ENCODE results near the gene CLRN3. TPM values are rescaled to one million over a fixed set of nuclear protein-coding genes. Genes with fewer than 3 reads are reported as not detected.

The CLRN3 gene
- total RNA-seq, 4 donors from 2014 or later, result 0.27 TPM; not detected in 3

DNA sequence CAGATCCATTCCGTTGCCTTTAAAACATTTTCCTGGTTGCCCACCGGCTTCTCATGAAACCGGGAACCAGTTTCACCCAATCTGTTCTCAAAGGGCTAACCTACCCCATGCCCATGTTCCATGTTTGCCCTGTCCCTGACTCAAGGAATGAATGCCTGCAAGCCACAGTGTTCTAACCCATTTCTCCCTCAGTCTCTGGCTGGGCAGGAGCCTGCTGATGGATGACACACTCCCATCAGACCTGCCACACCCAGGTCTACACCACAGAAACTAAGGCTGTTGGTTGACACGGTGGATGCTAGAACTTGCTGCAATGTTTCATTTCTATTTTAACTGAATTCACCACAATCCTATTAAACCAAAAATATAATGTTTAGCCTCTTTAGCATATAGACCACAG is 15.6 kb downstream of the CLRN3 start:
- H3K27ac ChIP-seq, result no peak overlapping the region
- no peaks in the 10 kb centered on the region for H3K36me3 ChIP-seq
- H3K4me1 ChIP-seq, result no peaks in the 10 kb centered on the region
- DNase-seq (no peak), ATAC-seq (no peak)
- no peaks in the 10 kb centered on the region for H3K27me3 ChIP-seq
- in situ Hi-C loops (cut with MboI; ENCODE audit: low sequenced_read_pairs in 4 of 4) (no loop called here), intact Hi-C loops (cut with DNase I; ENCODE audit: low total_unique reads) (loop anchor here (10.0 kb wide), 1 partner anchor 448 kb away; no protein-coding TSS in a partner anchor)
- TF ChIP-seq, protein P1, sequence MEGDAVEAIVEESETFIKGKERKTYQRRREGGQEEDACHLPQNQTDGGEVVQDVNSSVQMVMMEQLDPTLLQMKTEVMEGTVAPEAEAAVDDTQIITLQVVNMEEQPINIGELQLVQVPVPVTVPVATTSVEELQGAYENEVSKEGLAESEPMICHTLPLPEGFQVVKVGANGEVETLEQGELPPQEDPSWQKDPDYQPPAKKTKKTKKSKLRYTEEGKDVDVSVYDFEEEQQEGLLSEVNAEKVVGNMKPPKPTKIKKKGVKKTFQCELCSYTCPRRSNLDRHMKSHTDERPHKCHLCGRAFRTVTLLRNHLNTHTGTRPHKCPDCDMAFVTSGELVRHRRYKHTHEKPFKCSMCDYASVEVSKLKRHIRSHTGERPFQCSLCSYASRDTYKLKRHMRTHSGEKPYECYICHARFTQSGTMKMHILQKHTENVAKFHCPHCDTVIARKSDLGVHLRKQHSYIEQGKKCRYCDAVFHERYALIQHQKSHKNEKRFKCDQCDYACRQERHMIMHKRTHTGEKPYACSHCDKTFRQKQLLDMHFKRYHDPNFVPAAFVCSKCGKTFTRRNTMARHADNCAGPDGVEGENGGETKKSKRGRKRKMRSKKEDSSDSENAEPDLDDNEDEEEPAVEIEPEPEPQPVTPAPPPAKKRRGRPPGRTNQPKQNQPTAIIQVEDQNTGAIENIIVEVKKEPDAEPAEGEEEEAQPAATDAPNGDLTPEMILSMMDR (IDR thresholded peaks at IDR 0.05 in 4 of 5, conservative IDR thresholded peaks at IDR 0.05 in 1 of 5), result no peak
- no peak for TF ChIP-seq POLR2A (IDR thresholded peaks at IDR 0.05)
- no peaks in the 10 kb centered on the region for H3K9me3 ChIP-seq
- no peak overlapping the region for H3K4me3 ChIP-seq

DNA sequence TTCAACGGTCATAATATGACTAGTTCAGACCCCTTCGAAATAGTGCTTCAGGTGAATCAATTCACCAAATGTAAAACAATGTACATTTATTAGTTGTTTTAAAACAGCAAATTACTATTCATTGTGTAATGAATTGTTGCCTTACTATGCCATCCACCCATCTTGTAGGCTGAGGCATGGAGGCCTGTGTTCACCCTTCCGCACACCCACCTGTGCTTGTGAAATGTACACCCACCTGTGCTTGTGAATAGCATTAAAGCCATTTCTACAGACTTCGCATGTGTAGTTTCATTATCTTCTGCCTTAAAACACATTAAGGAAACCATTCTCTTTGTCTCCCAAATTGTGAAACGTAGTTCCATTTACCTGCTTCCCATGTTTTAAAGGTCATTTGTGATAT is 16.8 kb downstream of the CLRN3 start:
- no peak for TF ChIP-seq POLR2A (IDR thresholded peaks at IDR 0.05)
- TF ChIP-seq, protein P1 (IDR thresholded peaks at IDR 0.05 in 4 of 5, conservative IDR thresholded peaks at IDR 0.05 in 1 of 5), result no peak
- no peaks in the 10 kb centered on the region for H3K36me3 ChIP-seq
- DNase-seq, result no peak
- intact Hi-C loops (cut with DNase I; ENCODE audit: low total_unique reads), result loop anchor here (10.0 kb wide), 1 partner anchor 449 kb away; no protein-coding TSS in a partner anchor
- no peak for ATAC-seq
- in situ Hi-C loops (cut with MboI; ENCODE audit: low sequenced_read_pairs in 4 of 4), result no loop called here
- H3K9me3 ChIP-seq, result no peaks in the 10 kb centered on the region
- no peaks in the 10 kb centered on the region for H3K4me1 ChIP-seq
- peaks cover 0 to 5% (median 0%) of the 10 kb centered on the region in 3 donors for H3K27me3 ChIP-seq
- no peak overlapping the region for H3K4me3 ChIP-seq
- H3K27ac ChIP-seq, result no peak overlapping the region

DNA sequence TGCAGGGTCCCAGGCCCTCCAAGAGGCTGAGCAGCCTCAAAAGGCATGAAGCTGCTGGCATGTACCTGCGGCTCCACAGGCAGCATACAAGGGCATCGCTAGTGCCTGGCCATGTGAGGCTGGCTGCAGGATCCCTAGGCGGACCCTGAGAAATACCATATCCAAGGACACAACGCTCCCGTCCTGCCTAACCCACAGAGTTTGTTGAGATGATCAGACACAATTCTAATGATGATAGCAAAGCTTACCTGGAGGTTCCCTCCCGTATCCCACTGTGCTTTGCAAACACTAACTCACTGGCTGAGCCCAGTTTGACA is 17.3 kb downstream of the CLRN3 start:
- DNase-seq (no peak), ATAC-seq (no peak)
- no peak overlapping the region for H3K27ac ChIP-seq
- intact Hi-C loops (cut with DNase I; ENCODE audit: low total_unique reads), result loop anchor here (10.0 kb wide), 1 partner anchor 449 kb away; no protein-coding TSS in a partner anchor
- H3K4me1 ChIP-seq, result no peaks in the 10 kb centered on the region
- peaks cover 0 to 5% (median 0%) of the 10 kb centered on the region in 3 donors for H3K27me3 ChIP-seq
- no peaks in the 10 kb centered on the region for H3K9me3 ChIP-seq
- TF ChIP-seq, protein P1 (IDR thresholded peaks at IDR 0.05 in 4 of 5, conservative IDR thresholded peaks at IDR 0.05 in 1 of 5), result no peak
- TF ChIP-seq POLR2A (IDR thresholded peaks at IDR 0.05), result no peak
- H3K36me3 ChIP-seq, result no peaks in the 10 kb centered on the region
- in situ Hi-C loops (cut with MboI; ENCODE audit: low sequenced_read_pairs in 4 of 4), result no loop called here
- no peak overlapping the region for H3K4me3 ChIP-seq

DNA sequence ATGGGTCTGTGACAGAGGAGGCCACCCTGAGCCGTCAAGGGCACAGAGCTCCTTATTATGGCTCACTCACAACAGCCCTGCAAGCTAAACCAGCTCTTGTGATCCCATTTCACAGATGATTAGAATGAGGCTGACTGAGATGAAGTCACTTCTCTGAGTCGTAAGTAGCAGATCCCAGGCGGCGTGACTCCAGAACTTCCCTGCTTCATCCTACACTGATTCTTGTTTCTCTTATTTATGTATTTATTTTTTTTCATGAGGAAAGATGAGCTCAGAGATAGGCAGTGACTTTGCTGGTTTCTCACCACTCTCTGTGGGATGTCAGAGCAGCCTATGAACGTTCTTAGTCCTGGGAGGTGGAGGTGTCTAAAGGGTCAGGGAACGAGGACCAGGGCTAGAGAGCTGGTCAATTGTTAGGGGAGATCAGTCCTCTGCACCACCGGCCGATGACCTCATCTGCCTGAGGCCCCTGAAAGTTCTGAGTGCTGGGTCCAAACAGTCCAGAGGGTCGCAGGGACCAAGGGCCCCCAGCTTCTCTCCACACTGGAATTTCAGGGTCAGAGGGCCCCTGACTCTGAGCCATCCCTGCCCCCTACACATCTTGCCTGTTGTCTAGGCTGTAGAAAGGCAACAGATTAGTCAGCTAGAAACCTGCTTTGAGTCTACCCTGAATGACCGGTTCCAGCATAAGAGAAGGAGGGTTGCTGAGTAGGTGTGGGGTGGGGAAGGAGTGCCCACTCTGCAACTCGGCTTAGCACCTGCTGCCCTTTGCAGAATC is 17.9 kb downstream of the CLRN3 start:
- H3K27me3 ChIP-seq, result peaks cover 0 to 5% (median 0%) of the 10 kb centered on the region in 3 donors

More for the DNA sequence above, 17.9 kb downstream of the CLRN3 start:
- no peak for ATAC-seq
- intact Hi-C loops (cut with DNase I; ENCODE audit: low total_unique reads), result loop anchor here (10.0 kb wide), 1 partner anchor 450 kb away; no protein-coding TSS in a partner anchor
- Histone ChIP-seq H3K9me3 (no peaks in the 10 kb centered on the region), H3K4me3 (no peak overlapping the region), H3K4me1 (no peaks in the 10 kb centered on the region), H3K36me3 (no peaks in the 10 kb centered on the region), H3K27ac (no peak overlapping the region)
- in situ Hi-C loops (cut with MboI; ENCODE audit: low sequenced_read_pairs in 4 of 4), result no loop called here
- TF ChIP-seq, protein P1 (IDR thresholded peaks at IDR 0.05 in 4 of 5, conservative IDR thresholded peaks at IDR 0.05 in 1 of 5), result no peak
- no peak for TF ChIP-seq POLR2A (IDR thresholded peaks at IDR 0.05)
- DNase-seq, result no peak

Data from gastrocnemius medialis (tissue), 4 donors.